ENCODE results near the gene MTA2.

Gene MTA2

GRCh38 chr11:62612366-62613290 is 11.0 kb upstream of the MTA2 start, which contains the start of the genes EML3 and ROM1:
Gene EML3, minus strand, starts transcription at chr11:62612775. Its CDS starts 318 bp downstream, at chr11:62612457.
Gene ROM1, plus strand, starts transcription at chr11:62613257. Its CDS starts 25 bp downstream, at chr11:62613282.
- DNase-seq = no peak

GRCh38 chr11:62611705-62612365 is 10.2 kb upstream of the MTA2 start:
- no peak for DNase-seq

- DNase-seq = no peak
Observed at GRCh38 chr11:62610814-62611704, 9.4 kb upstream of the MTA2 start.

- DNase-seq = no peak
Observed at GRCh38 chr11:62610403-62610802, 8.7 kb upstream of the MTA2 start.

- no peak for DNase-seq
Observed at GRCh38 chr11:62608776-62609175, 7.1 kb upstream of the MTA2 start.

- DNase-seq = no peak
Observed at GRCh38 chr11:62607714-62608113, 6.0 kb upstream of the MTA2 start.

- DNase-seq = no peak
Observed at GRCh38 chr11:62605902-62606301, 4.2 kb upstream of the MTA2 start.

- no peak for DNase-seq
Observed at GRCh38 chr11:62605467-62605866, 3.8 kb upstream of the MTA2 start.

- no peak for DNase-seq
Observed at GRCh38 chr11:62604460-62605120, 2.9 kb upstream of the MTA2 start.

GRCh38 chr11:62603776-62604299 is 2.2 kb upstream of the MTA2 start:
- no peak for DNase-seq

GRCh38 chr11:62603072-62603408 is 1.4 kb upstream of the MTA2 start:
- DNase-seq = no peak

- DNase-seq = no peak
Observed at GRCh38 chr11:62602141-62603071, 741 bp upstream of the MTA2 start.

- no peak for DNase-seq
Observed at GRCh38 chr11:62601122-62601371, 618 bp downstream of the MTA2 start.

GRCh38 chr11:62600367-62601121 is 1.1 kb downstream of the MTA2 start:
- DNase-seq = no peak

- DNase-seq = no peak
Observed at GRCh38 chr11:62599901-62600300, 1.8 kb downstream of the MTA2 start.

GRCh38 chr11:62599069-62599696 is 2.5 kb downstream of the MTA2 start:
- DNase-seq = peak; percentile 89

- DNase-seq = no peak
Observed at GRCh38 chr11:62595124-62595523, 6.5 kb downstream of the MTA2 start.

- peak; percentile 52 for DNase-seq
Observed at GRCh38 chr11:62593434-62594044, 8.1 kb downstream of the MTA2 start.

GRCh38 chr11:62592989-62593421 is 8.7 kb downstream of the MTA2 start:
- DNase-seq = no peak
